ENCODE results near the gene PITPNM2.

DNA sequence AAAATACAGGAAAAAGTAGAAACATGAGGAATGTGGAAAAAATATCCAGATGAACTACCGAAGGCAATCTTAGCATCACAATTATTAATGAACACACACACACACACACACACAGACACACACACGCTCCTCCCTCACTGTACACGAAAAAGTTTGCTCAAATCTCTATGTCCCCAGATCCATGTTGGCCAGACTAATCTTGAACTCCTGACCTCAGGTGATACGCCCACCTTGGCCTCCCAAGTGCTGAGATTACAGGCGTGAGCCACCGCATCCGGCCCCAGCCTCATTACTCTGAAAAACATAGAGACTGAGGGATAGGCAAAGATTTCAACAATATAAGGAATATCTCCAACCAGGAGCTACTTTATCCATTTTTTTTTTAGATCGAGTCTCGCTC is 17.2 kb downstream of the PITPNM2 start:
- TF ChIP-seq, protein P1, sequence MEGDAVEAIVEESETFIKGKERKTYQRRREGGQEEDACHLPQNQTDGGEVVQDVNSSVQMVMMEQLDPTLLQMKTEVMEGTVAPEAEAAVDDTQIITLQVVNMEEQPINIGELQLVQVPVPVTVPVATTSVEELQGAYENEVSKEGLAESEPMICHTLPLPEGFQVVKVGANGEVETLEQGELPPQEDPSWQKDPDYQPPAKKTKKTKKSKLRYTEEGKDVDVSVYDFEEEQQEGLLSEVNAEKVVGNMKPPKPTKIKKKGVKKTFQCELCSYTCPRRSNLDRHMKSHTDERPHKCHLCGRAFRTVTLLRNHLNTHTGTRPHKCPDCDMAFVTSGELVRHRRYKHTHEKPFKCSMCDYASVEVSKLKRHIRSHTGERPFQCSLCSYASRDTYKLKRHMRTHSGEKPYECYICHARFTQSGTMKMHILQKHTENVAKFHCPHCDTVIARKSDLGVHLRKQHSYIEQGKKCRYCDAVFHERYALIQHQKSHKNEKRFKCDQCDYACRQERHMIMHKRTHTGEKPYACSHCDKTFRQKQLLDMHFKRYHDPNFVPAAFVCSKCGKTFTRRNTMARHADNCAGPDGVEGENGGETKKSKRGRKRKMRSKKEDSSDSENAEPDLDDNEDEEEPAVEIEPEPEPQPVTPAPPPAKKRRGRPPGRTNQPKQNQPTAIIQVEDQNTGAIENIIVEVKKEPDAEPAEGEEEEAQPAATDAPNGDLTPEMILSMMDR (IDR thresholded peaks at IDR 0.05), result no peak
- TF ChIP-seq EZH2 (IDR thresholded peaks at IDR 0.05) (no peak), EZH2phosphoT487 (IDR thresholded peaks at IDR 0.05) (no peak)

All from neural progenitor cell (in vitro differentiated cells).